Posterior vena cava (tissue), 2 donors: ENCODE data around the gene ELAC1. TPM values are rescaled to one million over a fixed set of nuclear protein-coding genes. Genes with fewer than 3 reads are reported as not detected.

Experiments used
- total RNA-seq, 2 donors: library from RNA; stranded (reverse); fragmentation: NEBNext Ultra II Directional; extraction: Animal tissue kit (Norgen Biotek cat#: 25700); gene quantifications; one replicate each; pipeline ENCODE4 v1.2.1, GENCODE V29; 2021
- donor health status: DM: yes; HTN: yes; CAD: no.
- donor health status: DM: yes; HTN: yes; CAD: no.

Gene ELAC1
- total RNA-seq, 2 donors from 2014 or later: 6.1 to 9.9 TPM

Other genes starting within 250 kb of the ELAC1 start
- 1 to 10 TPM; 1.4 to 2.3 TPM for gene MRO, start 148.0 kb upstream of the ELAC1 start, total RNA-seq
- gene ME2, start 88.9 kb upstream of the ELAC1 start, total RNA-seq: 10 to 100 TPM; 39.9 to 49.6 TPM
- 100 to 1,000 TPM; 104 to 122 TPM for gene SMAD4, start 62.2 kb downstream of the ELAC1 start, total RNA-seq
- gene MEX3C, start 229.6 kb downstream of the ELAC1 start, total RNA-seq: 10 to 100 TPM; 18.8 to 27.4 TPM